ENCODE data around the gene WWC2.
A peak's percentile ranks its signal among the peaks of the same experiment; 100 is the strongest.

DNA sequence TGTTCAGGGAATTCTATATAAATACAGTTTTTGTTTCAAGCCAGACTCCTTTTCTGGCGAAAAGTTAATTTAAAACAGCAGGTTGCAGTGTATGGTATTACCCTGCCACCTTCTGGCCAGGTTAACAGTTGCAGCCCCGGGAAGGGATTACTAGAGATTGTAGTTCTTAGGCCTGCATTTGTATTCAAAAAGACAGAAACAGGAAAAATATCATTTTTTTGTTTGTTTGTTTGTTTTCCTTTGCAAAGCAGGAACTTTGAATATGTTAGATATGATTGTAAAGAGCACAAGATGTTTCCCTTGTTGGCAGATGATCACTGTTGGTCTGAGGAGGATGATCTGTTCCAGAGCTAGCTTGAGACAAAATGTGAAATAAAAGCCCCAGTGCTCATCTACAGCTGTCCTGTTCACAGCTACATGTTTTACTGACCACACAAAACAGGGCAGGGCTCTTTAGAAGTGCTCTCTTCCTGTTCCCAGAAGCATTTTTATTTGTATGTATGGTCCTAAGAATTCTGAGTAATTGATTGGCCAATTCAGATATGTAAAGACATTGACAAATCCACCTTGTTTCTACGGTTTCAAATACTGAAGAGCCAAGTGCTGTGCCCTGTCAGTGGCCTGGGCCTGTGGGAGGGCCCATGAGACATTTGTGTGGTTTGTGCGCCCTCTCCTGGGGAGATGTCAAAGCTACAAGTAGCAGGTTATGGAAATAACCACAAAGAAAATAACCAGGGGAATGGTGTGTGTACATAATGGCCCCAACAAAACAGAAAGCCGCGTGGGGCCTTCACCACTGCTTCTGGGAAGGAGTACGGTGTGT lies 163.1 kb downstream of the WWC2 start:
- no peak for TF ChIP-seq EZH2phosphoT487 (IDR thresholded peaks at IDR 0.05; ENCODE audit: borderline replicate concordance)
- TF ChIP-seq, protein P1, sequence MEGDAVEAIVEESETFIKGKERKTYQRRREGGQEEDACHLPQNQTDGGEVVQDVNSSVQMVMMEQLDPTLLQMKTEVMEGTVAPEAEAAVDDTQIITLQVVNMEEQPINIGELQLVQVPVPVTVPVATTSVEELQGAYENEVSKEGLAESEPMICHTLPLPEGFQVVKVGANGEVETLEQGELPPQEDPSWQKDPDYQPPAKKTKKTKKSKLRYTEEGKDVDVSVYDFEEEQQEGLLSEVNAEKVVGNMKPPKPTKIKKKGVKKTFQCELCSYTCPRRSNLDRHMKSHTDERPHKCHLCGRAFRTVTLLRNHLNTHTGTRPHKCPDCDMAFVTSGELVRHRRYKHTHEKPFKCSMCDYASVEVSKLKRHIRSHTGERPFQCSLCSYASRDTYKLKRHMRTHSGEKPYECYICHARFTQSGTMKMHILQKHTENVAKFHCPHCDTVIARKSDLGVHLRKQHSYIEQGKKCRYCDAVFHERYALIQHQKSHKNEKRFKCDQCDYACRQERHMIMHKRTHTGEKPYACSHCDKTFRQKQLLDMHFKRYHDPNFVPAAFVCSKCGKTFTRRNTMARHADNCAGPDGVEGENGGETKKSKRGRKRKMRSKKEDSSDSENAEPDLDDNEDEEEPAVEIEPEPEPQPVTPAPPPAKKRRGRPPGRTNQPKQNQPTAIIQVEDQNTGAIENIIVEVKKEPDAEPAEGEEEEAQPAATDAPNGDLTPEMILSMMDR (conservative IDR thresholded peaks at IDR 0.05; ENCODE audit: low read length), result peak; percentile 82

Data from Loucy (cell line).